Mammary epithelial cell (primary cell): ENCODE measurements around the gene LRRC27.

ENCODE experiments used
- CTCF ChIP-seq, 2 donors: IDR thresholded peaks in 1 of 2; conservative IDR thresholded peaks in 1 of 2; 2 replicates each; pipeline ENCODE4 v1.5.1; 2011 to 2012; ENCODE audit warnings: inconsistent platforms in 2 of 2, low read length in 2 of 2, mild to moderate bottlenecking in 2 of 2, control low read depth in 1 of 2, low read depth in 1 of 2; ENCODE audit not compliant: insufficient read depth in 1 of 2; ENCODE audit errors: extremely low read depth in 1 of 2
- EZH2 ChIP-seq: IDR thresholded peaks from 2 replicates; pipeline ENCODE4 v1.6.1; 2012; ENCODE audit warnings: low read length, inconsistent platforms, borderline replicate concordance

DNA sequence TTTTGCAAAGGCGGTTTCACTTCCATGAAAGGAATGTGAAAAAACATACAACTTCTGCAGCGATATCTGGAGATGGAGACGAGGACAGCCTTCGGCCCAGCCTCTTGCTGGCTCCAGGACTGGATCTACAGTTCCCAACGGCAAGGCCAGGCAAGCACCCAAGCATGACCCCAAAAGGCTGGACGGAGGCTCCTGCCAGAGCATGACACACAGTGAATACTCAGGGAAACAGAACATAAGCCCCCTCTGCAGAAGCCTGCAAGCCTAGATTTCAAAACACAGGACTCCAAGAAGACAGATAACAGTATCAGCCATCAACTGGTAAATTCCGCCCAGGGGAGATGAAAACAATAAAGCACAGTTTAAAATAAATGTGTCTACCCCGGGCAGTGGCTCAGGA, 3.3 kb upstream of the LRRC27 start:
- TF ChIP-seq CTCF (conservative IDR thresholded peaks at IDR 0.05 in 1 of 2, IDR thresholded peaks at IDR 0.05 in 1 of 2; ENCODE audit: extremely low read depth in 1 of 2, insufficient read depth in 1 of 2, low read depth in 1 of 2, low read length in 2 of 2) (no peak), EZH2 (no peak)
